ENCODE measurements around the gene TAOK3.
"Not testable (repeated sequence)": the region's sequence is repeated elsewhere in the genome, so short reads cannot be mapped to it uniquely, and the experiment has no call there.

Gene TAOK3

GRCh38 chr12:118372541-118373495 is at the start of gene TAOK3:
Gene TAOK3 (minus strand): TSS chr12:118372907. CDS start chr12:118255567, 117,340 bp downstream.
- peak; percentile 96 for DNase-seq

- DNase-seq: no peak
Observed at GRCh38 chr12:118420673-118421072, 48.0 kb upstream of the TAOK3 start.

GRCh38 chr12:118418385-118419057 is 45.8 kb upstream of the TAOK3 start:
- no peak for DNase-seq

DNA sequence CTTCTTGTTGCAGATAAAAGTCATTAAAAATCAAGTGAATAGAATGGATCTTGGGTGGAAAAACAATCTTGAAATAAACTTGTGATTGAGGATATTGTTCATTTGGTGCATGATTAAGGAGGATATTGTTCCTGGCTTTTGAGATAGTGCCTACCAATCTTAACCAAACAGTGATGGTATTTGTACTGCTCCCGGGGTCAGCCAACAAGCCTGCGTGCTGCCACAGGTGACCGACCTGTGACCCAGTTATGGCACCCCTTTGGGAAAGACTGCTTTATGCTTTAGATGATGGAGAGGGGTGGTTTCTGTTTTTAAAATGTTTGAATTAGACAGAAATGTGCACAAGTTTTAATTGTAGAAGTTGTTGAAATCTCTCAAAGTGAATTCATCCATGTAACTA is 45.2 kb upstream of the TAOK3 start:
- no peak for DNase-seq

GRCh38 chr12:118409834-118410233 is 37.1 kb upstream of the TAOK3 start:
- DNase-seq: no peak

- not testable (repeated sequence) for DNase-seq
Observed at GRCh38 chr12:118408241-118408640, 35.5 kb upstream of the TAOK3 start.

GRCh38 chr12:118404876-118405521 is 32.3 kb upstream of the TAOK3 start:
- peak; percentile 53 for DNase-seq

- no peak for DNase-seq
Observed at GRCh38 chr12:118402251-118402650, 29.5 kb upstream of the TAOK3 start.

DNA sequence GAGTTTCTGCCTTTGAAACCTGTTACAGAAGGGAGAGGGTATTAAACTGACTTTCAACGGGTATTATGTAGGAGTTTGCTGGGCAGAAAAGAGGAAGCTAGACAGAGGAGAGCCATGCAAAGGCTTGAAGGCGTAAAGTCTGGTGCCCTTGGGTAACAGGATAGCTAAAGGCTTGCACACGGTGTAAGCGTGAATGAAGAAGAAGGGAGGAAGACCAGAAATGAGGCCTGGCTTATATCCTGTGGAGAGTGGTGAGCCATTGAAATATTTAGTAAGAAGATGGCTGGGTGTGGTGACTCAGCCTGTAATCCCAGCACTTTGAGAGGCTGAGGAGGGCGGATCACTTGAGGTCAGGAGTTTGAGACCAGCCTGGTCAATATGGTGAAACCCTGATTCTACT is 26.2 kb upstream of the TAOK3 start:
- DNase-seq: no peak

GRCh38 chr12:118398524-118398923 is 25.8 kb upstream of the TAOK3 start:
- no peak for DNase-seq

- no peak for DNase-seq
Observed at GRCh38 chr12:118397708-118398440, 25.2 kb upstream of the TAOK3 start.

- no peak for DNase-seq
Observed at GRCh38 chr12:118391836-118392235, 19.1 kb upstream of the TAOK3 start.

GRCh38 chr12:118391424-118391823 is 18.7 kb upstream of the TAOK3 start:
- no peak for DNase-seq

GRCh38 chr12:118377884-118378470 is 5.3 kb upstream of the TAOK3 start:
- peak; percentile 76 for DNase-seq

GRCh38 chr12:118377021-118377883 is 4.5 kb upstream of the TAOK3 start:
- no peak for DNase-seq

GRCh38 chr12:118376089-118377020 is 3.6 kb upstream of the TAOK3 start, which contains the start of gene SUDS3:
Gene SUDS3 (plus strand): TSS chr12:118376555. CDS start chr12:118376692, 137 bp downstream.
- DNase-seq: peak; percentile 94

GRCh38 chr12:118375348-118375747 is 2.6 kb upstream of the TAOK3 start:
- no peak for DNase-seq

- DNase-seq: no peak
Observed at GRCh38 chr12:118374909-118375308, 2.2 kb upstream of the TAOK3 start.

DNA sequence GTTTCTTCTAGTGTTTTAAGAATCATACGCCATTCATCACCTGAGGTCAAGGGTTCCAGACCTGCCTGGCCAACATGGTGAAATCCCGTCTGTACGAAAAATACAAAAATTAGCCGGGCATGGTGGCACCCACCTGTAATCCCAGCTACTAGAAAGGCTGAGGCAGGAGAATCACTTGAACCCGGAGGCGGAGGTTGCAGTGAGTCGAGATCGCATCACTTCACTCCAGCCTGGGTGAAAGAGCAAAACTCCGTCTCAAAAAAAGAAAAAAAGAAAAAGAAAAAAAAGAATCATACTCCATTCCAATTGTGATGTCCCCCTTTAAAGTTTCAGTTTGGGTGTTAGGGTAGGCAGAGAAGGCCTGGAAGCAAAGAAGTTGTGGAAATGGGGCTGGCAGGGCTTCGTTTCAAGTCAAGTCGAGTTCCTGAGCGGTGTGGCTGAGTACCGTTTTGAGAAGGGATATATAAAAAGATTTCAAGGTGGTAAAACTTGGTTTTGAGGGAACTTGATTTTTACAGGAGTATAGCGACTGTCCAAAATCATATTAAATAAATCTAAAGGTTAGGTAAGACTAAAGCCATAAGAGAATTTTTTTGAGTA is 1.5 kb upstream of the TAOK3 start:
- DNase-seq: no peak

DNA sequence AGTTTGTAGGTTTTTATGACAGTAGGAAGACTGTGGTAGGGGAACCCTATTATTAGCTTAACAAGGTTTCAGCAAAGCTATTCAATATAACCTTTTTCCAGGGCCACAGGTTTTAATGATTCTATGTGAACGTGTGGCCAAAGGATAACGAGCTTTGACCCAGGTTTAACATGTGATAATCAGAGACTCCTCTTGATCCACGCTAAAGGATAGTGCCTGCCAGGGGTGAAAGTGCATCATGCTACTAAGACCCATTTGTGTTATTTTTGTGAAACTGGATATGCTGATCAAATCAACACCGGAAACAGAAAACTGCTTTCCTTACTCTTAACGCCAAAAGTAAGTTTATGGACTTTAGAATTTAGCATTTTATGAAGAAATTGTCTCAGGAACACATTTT is 909 bp upstream of the TAOK3 start:
- no peak for DNase-seq

Measured in activated CD4-positive, alpha-beta T cell treated with anti-CD3 and anti-CD28 coated beads, Interleukin-2, amount 50 U/mL, for 1 hour (primary cell).